ENCODE measurements around the gene ARMC8. TPM values are rescaled to one million over a fixed set of nuclear protein-coding genes. Genes with fewer than 3 reads are reported as not detected.

Gene ARMC8
- total RNA-seq, 1 experiment from 2014 or later = 63.6 TPM

DNA sequence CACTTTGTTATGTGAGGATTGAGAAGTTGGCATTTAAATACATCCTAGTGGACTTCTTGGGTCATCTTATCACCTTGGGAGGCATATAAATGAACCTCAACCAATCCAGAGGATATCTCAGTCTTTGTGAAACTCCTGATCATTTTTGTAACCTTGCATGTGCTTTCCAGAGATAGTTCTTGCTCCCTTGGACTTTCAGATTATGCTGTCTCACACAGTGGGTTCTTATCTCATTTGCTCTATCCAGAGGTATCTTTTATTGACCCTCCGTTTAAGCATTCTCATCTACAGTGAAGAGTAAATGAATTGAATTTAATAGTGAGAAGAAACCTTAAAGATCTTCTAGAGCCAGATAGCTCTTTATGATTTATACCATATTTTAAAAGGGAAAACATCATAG, 10.4 kb downstream of the ARMC8 start:
- H4K91ac ChIP-seq (ENCODE audit: insufficient read length, low read depth, low read length) = no peak overlapping the region
- H3K9me3 ChIP-seq (ENCODE audit: control insufficient read depth, low read depth, low read length) = no peaks in the 10 kb centered on the region
- peaks cover 4 to 6% of the 10 kb centered on the region in 2 experiments; a peak in 2 of 4 replicates for H3K4me1 Mint-ChIP-seq
- H2BK12ac ChIP-seq (ENCODE audit: insufficient read length, low read depth, low read length) = no peak overlapping the region
- no peak overlapping the region for H2BK120ac ChIP-seq (ENCODE audit: low read depth, low read length, poor library complexity, severe bottlenecking)
- no peak overlapping the region for H2AFZ ChIP-seq (ENCODE audit: low read length)
- H3K4me1 ChIP-seq (ENCODE audit: insufficient read depth, low read length) = no peaks in the 10 kb centered on the region
- H3K9me3 Mint-ChIP-seq = no peaks in the 10 kb centered on the region
- no peak overlapping the region for H3K4ac ChIP-seq (ENCODE audit: low read depth, low read length)
- H3K23ac ChIP-seq (ENCODE audit: insufficient read length, low read depth, low read length) = no peak overlapping the region
- H3K56ac ChIP-seq (ENCODE audit: insufficient read length, low read depth, low read length) = no peak overlapping the region
- no peak overlapping the region for H3K18ac ChIP-seq (ENCODE audit: insufficient read length, low read depth, low read length)
- H3K23me2 ChIP-seq (ENCODE audit: insufficient read length, low read depth, low read length, poor library complexity, severe bottlenecking) = no peaks in the 10 kb centered on the region
- H3T11ph ChIP-seq (ENCODE audit: low read length) = no peak overlapping the region
- H3K36me3 Mint-ChIP-seq (ENCODE audit: insufficient read depth in 1 of 3, low read depth in 3 of 3) = peaks cover 0 to 13% (median 11%) of the 10 kb centered on the region in 3 experiments; a peak in 4 of 7 replicates
- H2AK5ac ChIP-seq (ENCODE audit: insufficient read length, low read length) = no peak overlapping the region
- H3K9ac ChIP-seq (ENCODE audit: extremely low read depth, insufficient read length, low read length) = no peak overlapping the region
- H3K27me3 Mint-ChIP-seq (ENCODE audit: low read depth) = no peaks in the 10 kb centered on the region
- H4K20me1 ChIP-seq (ENCODE audit: control insufficient read depth, insufficient read depth, insufficient read length) = peaks cover 2% of the 10 kb centered on the region
- no peak overlapping the region for H2BK20ac ChIP-seq (ENCODE audit: low read depth, low read length, poor library complexity, severe bottlenecking)
- no peak for DNase-seq
- H3K79me2 ChIP-seq (ENCODE audit: insufficient read depth, low read length) = peaks cover 20% of the 10 kb centered on the region; the same call in 1 of the 2 replicates
- no peaks in the 10 kb centered on the region for H3K27me3 ChIP-seq (ENCODE audit: insufficient read depth, low read length)
- no peak overlapping the region for H3K27ac Mint-ChIP-seq
- WGBS (ENCODE audit: extremely low coverage, insufficient read length, low lambda C conversion rate) = no CpG with 5 or more reads among the region's 1 CpG
- TF ChIP-seq, protein P1, sequence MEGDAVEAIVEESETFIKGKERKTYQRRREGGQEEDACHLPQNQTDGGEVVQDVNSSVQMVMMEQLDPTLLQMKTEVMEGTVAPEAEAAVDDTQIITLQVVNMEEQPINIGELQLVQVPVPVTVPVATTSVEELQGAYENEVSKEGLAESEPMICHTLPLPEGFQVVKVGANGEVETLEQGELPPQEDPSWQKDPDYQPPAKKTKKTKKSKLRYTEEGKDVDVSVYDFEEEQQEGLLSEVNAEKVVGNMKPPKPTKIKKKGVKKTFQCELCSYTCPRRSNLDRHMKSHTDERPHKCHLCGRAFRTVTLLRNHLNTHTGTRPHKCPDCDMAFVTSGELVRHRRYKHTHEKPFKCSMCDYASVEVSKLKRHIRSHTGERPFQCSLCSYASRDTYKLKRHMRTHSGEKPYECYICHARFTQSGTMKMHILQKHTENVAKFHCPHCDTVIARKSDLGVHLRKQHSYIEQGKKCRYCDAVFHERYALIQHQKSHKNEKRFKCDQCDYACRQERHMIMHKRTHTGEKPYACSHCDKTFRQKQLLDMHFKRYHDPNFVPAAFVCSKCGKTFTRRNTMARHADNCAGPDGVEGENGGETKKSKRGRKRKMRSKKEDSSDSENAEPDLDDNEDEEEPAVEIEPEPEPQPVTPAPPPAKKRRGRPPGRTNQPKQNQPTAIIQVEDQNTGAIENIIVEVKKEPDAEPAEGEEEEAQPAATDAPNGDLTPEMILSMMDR (conservative IDR thresholded peaks at IDR 0.05) = no peak
- H2BK15ac ChIP-seq (ENCODE audit: low read depth, low read length) = no peak overlapping the region
- H4K8ac ChIP-seq (replicated peaks; ENCODE audit: insufficient read length, low read depth, low read length) = no peak overlapping the region
- H3K14ac ChIP-seq (ENCODE audit: insufficient read depth, low read length) = no peak overlapping the region
- no peaks in the 10 kb centered on the region for H3K79me1 ChIP-seq (ENCODE audit: insufficient read depth, low read depth, low read length, poor library complexity, severe bottlenecking)
- no peak overlapping the region for H4K5ac ChIP-seq (ENCODE audit: insufficient read length, low read depth, low read length)
- H2BK5ac ChIP-seq (ENCODE audit: insufficient read length, low read length) = no peak overlapping the region
- no peak overlapping the region for H3K4me3 Mint-ChIP-seq
- no peak overlapping the region for H3K4me2 ChIP-seq (ENCODE audit: insufficient read depth, insufficient read length, low read length)
- no peak overlapping the region for H3K27ac ChIP-seq (ENCODE audit: insufficient read length, low read depth, low read length)

Data from H9 (cell line).